Nephron progenitor cell (in vitro differentiated cells): ENCODE results near the gene TICAM2.
A peak's percentile ranks its signal among the peaks of the same experiment; 100 is the strongest.

Experiments used
- DNase-seq: peaks from one replicate; pipeline ENCODE4 v3.0.0; 2021
- H3K27ac Mint-ChIP-seq: 2 replicates; pipeline ENCODE4 v1.8.0; 2021; ENCODE audit warnings: mild to moderate bottlenecking, moderate library complexity, mixed read lengths
- H3K27me3 Mint-ChIP-seq: 2 replicates; pipeline ENCODE4 v1.8.0; 2021; ENCODE audit warnings: mild to moderate bottlenecking, low read depth, mixed read lengths; ENCODE audit not compliant: poor library complexity
- H3K36me3 Mint-ChIP-seq: 2 replicates; pipeline ENCODE4 v1.8.0; 2021; ENCODE audit warnings: low read depth, mixed read lengths
- H3K4me1 Mint-ChIP-seq: 2 replicates; pipeline ENCODE4 v1.8.0; 2021; ENCODE audit warnings: mixed read lengths
- H3K4me3 Mint-ChIP-seq: 2 replicates; pipeline ENCODE4 v1.8.0; 2021; ENCODE audit warnings: mild to moderate bottlenecking, moderate library complexity, mixed read lengths
- H3K9me3 Mint-ChIP-seq: 2 replicates; pipeline ENCODE4 v1.8.0; 2021; ENCODE audit warnings: mild to moderate bottlenecking, moderate library complexity, mixed read lengths
- CTCF ChIP-seq: fragments of 200-600 bp; sonication (generic); IDR thresholded peaks from 2 replicates; pipeline ENCODE4 v1.5.0; 2021; ENCODE audit warnings: antibody characterized with exemption

TICAM2 gene

GRCh38 chr5:115627295-115627865, 25.1 kb upstream of the TICAM2 start:
- DNase-seq: no peak
- no peaks in the 10 kb centered on the region for H3K36me3 Mint-ChIP-seq
- TF ChIP-seq CTCF: no peak
- H3K27ac Mint-ChIP-seq: no peak overlapping the region
- H3K4me3 Mint-ChIP-seq: peak overlapping the region; percentile 69
- peaks cover 4% of the 10 kb centered on the region for H3K27me3 Mint-ChIP-seq
- peaks cover 9% of the 10 kb centered on the region for H3K4me1 Mint-ChIP-seq
- no peaks in the 10 kb centered on the region for H3K9me3 Mint-ChIP-seq

GRCh38 chr5:115626445-115626823, 24.2 kb upstream of the TICAM2 start:
- H3K36me3 Mint-ChIP-seq: no peaks in the 10 kb centered on the region
- no peaks in the 10 kb centered on the region for H3K9me3 Mint-ChIP-seq
- no peak for TF ChIP-seq CTCF
- H3K27me3 Mint-ChIP-seq: no peaks in the 10 kb centered on the region
- no peak for DNase-seq
- peaks cover 11% of the 10 kb centered on the region for H3K4me1 Mint-ChIP-seq
- peak overlapping the region; percentile 99 for H3K27ac Mint-ChIP-seq
- H3K4me3 Mint-ChIP-seq: no peak overlapping the region

- H3K36me3 Mint-ChIP-seq: no peaks in the 10 kb centered on the region
- no peak for TF ChIP-seq CTCF
- H3K4me1 Mint-ChIP-seq: peaks cover 14% of the 10 kb centered on the region
- no peaks in the 10 kb centered on the region for H3K27me3 Mint-ChIP-seq
- H3K27ac Mint-ChIP-seq: peak within 1 kb of the TSS; percentile 99
- H3K9me3 Mint-ChIP-seq: no peaks in the 10 kb centered on the region
- peak; percentile 99 for DNase-seq
- H3K4me3 Mint-ChIP-seq: no peak within 1 kb of the TSS
Observed at GRCh38 chr5:115625579-115626444, 23.5 kb upstream of the TICAM2 start, which contains the start of gene TMED7. Gene TMED7, minus strand, starts transcription at chr5:115626036. Its CDS starts 244 bp downstream, at chr5:115625792.

GRCh38 chr5:115624994-115625393, 22.7 kb upstream of the TICAM2 start:
- Mint-ChIP-seq H3K4me3 (no peak overlapping the region), H3K27ac (no peak overlapping the region), H3K36me3 (peaks cover 3% of the 10 kb centered on the region), H3K4me1 (peaks cover 14% of the 10 kb centered on the region), H3K27me3 (no peaks in the 10 kb centered on the region), H3K9me3 (no peaks in the 10 kb centered on the region)
- no peak for DNase-seq
- no peak for TF ChIP-seq CTCF

GRCh38 chr5:115623658-115624057, 21.4 kb upstream of the TICAM2 start:
- no peak for DNase-seq
- TF ChIP-seq CTCF: no peak
- Mint-ChIP-seq H3K9me3 (no peaks in the 10 kb centered on the region), H3K4me1 (peaks cover 14% of the 10 kb centered on the region), H3K27me3 (no peaks in the 10 kb centered on the region), H3K27ac (no peak overlapping the region), H3K4me3 (no peak overlapping the region), H3K36me3 (peaks cover 13% of the 10 kb centered on the region)
